HEK293 (cell line): ENCODE measurements around the gene MARF1.

Source experiments
- CTCF ChIA-PET: fragments of 350-600 bp; formaldehyde crosslinking; extraction: SDS; loops from one replicate; lab custom pipeline; 2021; ENCODE audit warnings: antibody characterized with exemption; lab: Yijun Ruan, JAX
- POLR2A ChIA-PET: fragments of 300-600 bp; formaldehyde crosslinking; extraction: SDS; loops from one replicate; lab custom pipeline; 2020; ENCODE audit warnings: antibody characterized with exemption, inconsistent platforms; lab: Yijun Ruan, JAX
- H3K27ac ChIP-seq: fragments of 200-500 bp; sonication (Bioruptor generic); 2 replicates; pipeline ENCODE4 v1.5.1; 2014; ENCODE audit warnings: low read depth, low read length, control low read depth, inconsistent platforms; ENCODE audit errors: extremely low read depth
- H3K36me3 ChIP-seq, 2 experiments: fragments of 200-500 bp in 1 of 2; sonication (Bioruptor generic) in 1 of 2; 1 replicate in 1 of 2; 2 replicates in 1 of 2; pipeline ENCODE4 v1.5.1; 2014 to 2017; ENCODE audit warnings: inconsistent platforms in 2 of 2, low read length in 2 of 2; ENCODE audit not compliant: control insufficient read depth in 2 of 2, insufficient read depth in 1 of 2
- H3K4me1 ChIP-seq: fragments of 200-500 bp; sonication (Bioruptor generic); 2 replicates; pipeline ENCODE4 v1.5.1; 2014; ENCODE audit warnings: mild to moderate bottlenecking, low read length, inconsistent platforms; ENCODE audit not compliant: control insufficient read depth, insufficient read depth
- H3K4me3 ChIP-seq: 2 replicates; pipeline ENCODE4 v1.5.1; 2011; ENCODE audit warnings: low read depth, mild to moderate bottlenecking, control low read depth, low read length, moderate library complexity
- H3K9me3 ChIP-seq: fragments of 200-500 bp; sonication (Bioruptor generic); 2 replicates; pipeline ENCODE4 v1.5.1; 2014; ENCODE audit warnings: low read depth, low read length, inconsistent platforms; ENCODE audit not compliant: control insufficient read depth, insufficient read depth
- ATF2 ChIP-seq: fragments of 450-650 bp; formaldehyde crosslinking; IDR thresholded peaks from 2 replicates; pipeline ENCODE4 v1.5.1; 2016; ENCODE audit warnings: missing biosample characterization, missing genetic modification characterization, low read depth
- PATZ1 ChIP-seq: fragments of 450-650 bp; formaldehyde crosslinking; IDR thresholded peaks from 2 replicates; pipeline ENCODE4 v1.5.1; 2016; ENCODE audit warnings: missing biosample characterization, missing genetic modification characterization
- PRDM2 ChIP-seq: fragments of 450-650 bp; formaldehyde crosslinking; IDR thresholded peaks from 2 replicates; pipeline ENCODE4 v1.5.1; 2016; ENCODE audit warnings: missing biosample characterization, missing genetic modification characterization, borderline replicate concordance
- ZBTB44 ChIP-seq: fragments of 450-650 bp; IDR thresholded peaks from 2 replicates; pipeline ENCODE4 v1.5.1; 2018; ENCODE audit warnings: missing biosample characterization, mild to moderate bottlenecking, missing genetic modification characterization
- ZNF157 ChIP-seq: fragments of 450-650 bp; formaldehyde crosslinking; IDR thresholded peaks from 2 replicates; pipeline ENCODE4 v1.5.1; 2016; ENCODE audit warnings: missing biosample characterization, missing genetic modification characterization
- ZNF19 ChIP-seq: fragments of 450-650 bp; formaldehyde crosslinking; IDR thresholded peaks from 2 replicates; pipeline ENCODE4; 2016; ENCODE audit warnings: missing biosample characterization, missing genetic modification characterization, low read depth
- ZNF2 ChIP-seq: fragments of 450-650 bp; formaldehyde crosslinking; IDR thresholded peaks from 2 replicates; pipeline ENCODE4 v1.5.1; 2016; ENCODE audit warnings: missing biosample characterization, missing genetic modification characterization
- ZNF221 ChIP-seq: fragments of 450-650 bp; formaldehyde crosslinking; IDR thresholded peaks from 2 replicates; pipeline ENCODE4 v1.5.1; 2017; ENCODE audit warnings: missing biosample characterization, missing genetic modification characterization, borderline replicate concordance
- ZNF350 ChIP-seq: fragments of 450-650 bp; formaldehyde crosslinking; IDR thresholded peaks from 2 replicates; pipeline ENCODE4 v1.5.0; 2017; ENCODE audit warnings: missing biosample characterization, mild to moderate bottlenecking, missing genetic modification characterization
- ZNF394 ChIP-seq: fragments of 450-650 bp; formaldehyde crosslinking; IDR thresholded peaks from 2 replicates; pipeline ENCODE4 v1.5.1; 2016; ENCODE audit warnings: missing biosample characterization, missing genetic modification characterization, mild to moderate bottlenecking, moderate library complexity, borderline replicate concordance
- ZNF433 ChIP-seq: fragments of 450-650 bp; formaldehyde crosslinking; IDR thresholded peaks from 2 replicates; pipeline ENCODE4 v1.5.1; 2016; ENCODE audit warnings: missing biosample characterization, missing genetic modification characterization, low read depth
- ZNF501 ChIP-seq: fragments of 450-650 bp; formaldehyde crosslinking; IDR thresholded peaks from 2 replicates; pipeline ENCODE4 v1.5.1; 2016; ENCODE audit warnings: missing biosample characterization, missing genetic modification characterization
- ZNF571 ChIP-seq: fragments of 450-650 bp; formaldehyde crosslinking; IDR thresholded peaks from 2 replicates; pipeline ENCODE4 v1.5.0; 2017; ENCODE audit warnings: missing biosample characterization, missing genetic modification characterization
- ZNF843 ChIP-seq: fragments of 450-650 bp; formaldehyde crosslinking; IDR thresholded peaks from 2 replicates; pipeline ENCODE4 v1.5.1; 2016; ENCODE audit warnings: missing biosample characterization, missing genetic modification characterization

MARF1 gene

GRCh38 chr16:15544405-15544804, 98.5 kb downstream of the MARF1 start:
- ChIA-PET CTCF (interaction anchor here (0.6 kb wide), 2 partner anchors 106 to 138 kb away, joined by 3 to 4 read pairs; no protein-coding TSS in a partner anchor), POLR2A (no interaction called here)
- Histone ChIP-seq H3K27ac (no peak overlapping the region), H3K36me3 (no peaks in the 10 kb centered on the region), H3K4me1 (no peaks in the 10 kb centered on the region), H3K9me3 (no peaks in the 10 kb centered on the region), H3K4me3 (no peak overlapping the region)
- TF ChIP-seq ZNF501 (tag by site-specific recombination) (no peak), ZNF350 (tag by site-specific recombination) (no peak), PATZ1 (tag by site-specific recombination) (no peak), ZBTB44 (tag by site-specific recombination) (no peak), ZNF843 (tag by site-specific recombination) (no peak), PRDM2 (tag by site-specific recombination) (no peak), ZNF19 (tag by site-specific recombination) (no peak), ZNF433 (tag by site-specific recombination) (no peak), ZNF2 (no peak), ZNF394 (no peak), ZNF221 (no peak), ZNF157 (tag by site-specific recombination) (no peak), ATF2 (tag by site-specific recombination) (no peak), ZNF571 (no peak)
